ENCODE data around the gene CFAP46.

The CFAP46 gene

GRCh38 chr10:132787495-132788179 lies 154.7 kb downstream of the CFAP46 start:
- ATAC-seq = no peak; the same call in 2 of the 3 replicates
- TF ChIP-seq POU6F1 (CRISPR knock-in tag; IDR thresholded peaks at IDR 0.05; ENCODE audit: borderline replicate concordance, low read depth) = no peak
- TF ChIP-seq CSDC2 (CRISPR knock-in tag; IDR thresholded peaks at IDR 0.05) = no peak
- TF ChIP-seq ARNTL (CRISPR knock-in tag; IDR thresholded peaks at IDR 0.05; ENCODE audit: borderline replicate concordance, low read depth) = no peak
- TF ChIP-seq PPARA (CRISPR knock-in tag; IDR thresholded peaks at IDR 0.05; ENCODE audit: borderline replicate concordance) = no peak
- TF ChIP-seq ESRRG (CRISPR knock-in tag; IDR thresholded peaks at IDR 0.05) = no peak
- TF ChIP-seq ZNF565 (CRISPR knock-in tag; conservative IDR thresholded peaks at IDR 0.05; ENCODE audit: low read depth) = no peak
- no peak for TF ChIP-seq RARB (CRISPR knock-in tag; IDR thresholded peaks at IDR 0.05)
- no peak for TF ChIP-seq CSRNP3 (CRISPR knock-in tag; IDR thresholded peaks at IDR 0.05)
- no peak for TF ChIP-seq GLIS3 (CRISPR knock-in tag; IDR thresholded peaks at IDR 0.05)
- no peak for TF ChIP-seq ZC3H10 (CRISPR knock-in tag; IDR thresholded peaks at IDR 0.05)
- no peak for TF ChIP-seq ZNF70 (CRISPR knock-in tag; IDR thresholded peaks at IDR 0.05)
- no peak for TF ChIP-seq ZNF8 (CRISPR knock-in tag; IDR thresholded peaks at IDR 0.05)
- no peak for TF ChIP-seq TSHZ2 (CRISPR knock-in tag; IDR thresholded peaks at IDR 0.05)
- TF ChIP-seq ISL1 (CRISPR knock-in tag; IDR thresholded peaks at IDR 0.05) = no peak
- no peak for TF ChIP-seq TCF4 (CRISPR knock-in tag; IDR thresholded peaks at IDR 0.05; ENCODE audit: borderline replicate concordance)
- no peak for TF ChIP-seq TOX (CRISPR knock-in tag; IDR thresholded peaks at IDR 0.05; ENCODE audit: borderline replicate concordance)
- no peak for TF ChIP-seq PATZ1 (CRISPR knock-in tag; IDR thresholded peaks at IDR 0.05; ENCODE audit: borderline replicate concordance)
- no peak for TF ChIP-seq ZFP3 (CRISPR knock-in tag; IDR thresholded peaks at IDR 0.05)
- TF ChIP-seq CREB5 (CRISPR knock-in tag; IDR thresholded peaks at IDR 0.05; ENCODE audit: low read depth) = no peak

- ATAC-seq = no peak
Measured at GRCh38 chr10:132786884-132787494, 155.4 kb downstream of the CFAP46 start.

More at GRCh38 chr10:132786884-132787494, 155.4 kb downstream of the CFAP46 start:
- TF ChIP-seq CREB5 (CRISPR knock-in tag; IDR thresholded peaks at IDR 0.05; ENCODE audit: low read depth) = no peak
- TF ChIP-seq BACH2 (CRISPR knock-in tag; IDR thresholded peaks at IDR 0.05; ENCODE audit: borderline replicate concordance) = no peak

All from SK-N-SH treated with all-trans-retinoic acid at 6 μM for 48 hours (cell line).